SK-N-SH (cell line): ENCODE measurements around the gene CLASP1.

Source experiments
- CHD2 ChIP-seq: fragments of 150-350 bp; IDR thresholded peaks from 2 replicates; pipeline ENCODE4 v1.6.1; 2018; ENCODE audit warnings: low read length; ENCODE audit not compliant: partially characterized antibody
- CTCF ChIP-seq: fragments of 200-600 bp; sonication (generic); IDR thresholded peaks from 2 replicates; pipeline ENCODE4 v1.6.1; 2017; ENCODE audit warnings: antibody characterized with exemption, mild to moderate bottlenecking, moderate library complexity
- FOXJ3 ChIP-seq: sonication (generic); formaldehyde crosslinking; IDR thresholded peaks from 2 replicates; pipeline ENCODE4 v1.5.1; 2020; ENCODE audit warnings: mild to moderate bottlenecking, missing genetic modification reagents
- GABPA ChIP-seq: IDR thresholded peaks from 2 replicates; pipeline ENCODE4 v1.4.0; 2012; ENCODE audit warnings: low read depth, mild to moderate bottlenecking
- PBX3 ChIP-seq: IDR thresholded peaks from 2 replicates; pipeline ENCODE4; 2012
- REST ChIP-seq: IDR thresholded peaks from 2 replicates; pipeline ENCODE4 v1.6.1; 2012; ENCODE audit warnings: mild to moderate bottlenecking, low read depth, low read length, moderate library complexity
- SIN3A ChIP-seq: IDR thresholded peaks from 2 replicates; pipeline ENCODE4 v1.6.1; 2012; ENCODE audit warnings: low read depth, mild to moderate bottlenecking, low read length, moderate library complexity, borderline replicate concordance
- TCF12 ChIP-seq: IDR thresholded peaks from 2 replicates; pipeline ENCODE4 v1.4.0; 2012

GRCh38 chr2:121368155-121368554, 281.1 kb downstream of the CLASP1 start:
- TF ChIP-seq CTCF = no peak
- no peak for TF ChIP-seq FOXJ3 (CRISPR knock-in tag)
- TF ChIP-seq TCF12 = no peak
- TF ChIP-seq CHD2 = no peak
- TF ChIP-seq SIN3A = no peak
- no peak for TF ChIP-seq GABPA
- TF ChIP-seq PBX3 = no peak
- TF ChIP-seq REST = no peak
